GF-D8 (cell line): ENCODE data around the gene TPM4.
"Not testable (repeated sequence)": the region's sequence is repeated elsewhere in the genome, so short reads cannot be mapped to it uniquely, and the experiment has no call there.

Experiments used
- DNase-seq: peaks from one replicate; lab custom pipeline; 2025; lab: John Stamatoyannopoulos, UW

The TPM4 gene

DNA sequence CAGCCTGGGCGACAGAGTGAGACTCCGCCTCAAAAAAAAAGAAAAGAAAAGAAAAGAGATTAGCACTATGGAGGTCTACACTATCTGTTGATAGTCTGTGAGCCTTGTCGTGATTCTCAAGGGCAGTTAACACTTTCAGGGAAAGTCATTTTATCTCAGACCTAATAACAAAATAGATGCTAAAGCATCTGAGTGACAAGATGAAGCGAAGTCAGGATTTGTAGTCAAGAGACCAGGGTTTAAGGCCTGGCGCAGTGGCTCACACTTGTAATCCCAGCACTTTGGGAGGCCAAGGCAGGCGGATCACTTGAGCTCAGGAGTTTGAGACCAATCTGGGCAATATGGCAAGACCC lies 22.1 kb downstream of the TPM4 start:
- DNase-seq = no peak

DNA sequence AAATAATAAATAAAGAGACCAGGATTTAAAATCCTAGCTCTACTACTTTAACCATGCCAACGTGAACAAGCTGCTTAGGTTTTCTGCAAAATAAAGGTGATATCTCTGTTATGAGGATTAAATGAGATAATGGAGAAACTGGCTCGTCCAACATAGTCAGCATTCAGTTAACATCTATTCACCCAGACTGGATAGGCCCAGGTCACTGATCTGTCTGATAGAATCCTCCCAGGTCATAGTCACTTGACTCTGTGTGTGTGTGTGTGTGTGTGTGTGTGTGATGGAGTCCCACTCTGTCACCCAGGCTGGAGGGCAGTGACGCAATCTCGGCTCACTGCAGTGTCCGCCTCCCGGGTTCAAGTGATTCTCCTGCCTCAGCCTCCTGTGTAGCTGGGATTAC lies 22.5 kb downstream of the TPM4 start:
- DNase-seq = no peak

DNA sequence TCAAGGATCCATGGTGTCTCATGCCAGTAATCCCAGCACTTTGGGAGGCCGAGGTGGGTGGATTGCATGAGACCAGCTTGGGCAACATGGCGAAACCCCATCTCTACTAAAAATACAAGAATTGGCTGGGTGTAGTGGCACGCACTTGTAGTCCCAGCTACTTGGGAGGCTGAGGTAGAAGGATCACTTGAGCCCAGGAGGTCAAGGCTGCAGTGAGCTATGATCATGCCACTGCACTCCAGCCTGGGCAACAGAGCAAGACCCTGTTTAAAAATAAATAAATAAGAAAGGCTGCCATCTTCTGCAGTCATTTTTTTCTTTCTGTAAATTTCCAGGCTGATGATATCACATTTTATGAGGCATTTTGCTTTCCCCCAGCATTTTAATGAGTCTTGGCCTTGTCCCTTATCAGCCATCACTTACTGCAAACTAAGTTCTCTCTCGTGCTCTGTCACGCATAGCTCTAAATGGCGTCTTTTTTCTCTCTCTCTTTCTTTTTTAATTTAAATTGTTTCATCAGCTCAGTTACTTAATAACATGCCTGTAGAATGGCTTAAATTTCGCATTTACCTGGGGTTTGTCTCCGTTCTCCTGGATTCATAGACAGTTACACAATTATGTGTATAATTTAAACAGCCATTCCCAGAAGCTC lies 23.1 kb downstream of the TPM4 start:
- DNase-seq = not testable (repeated sequence)

DNA sequence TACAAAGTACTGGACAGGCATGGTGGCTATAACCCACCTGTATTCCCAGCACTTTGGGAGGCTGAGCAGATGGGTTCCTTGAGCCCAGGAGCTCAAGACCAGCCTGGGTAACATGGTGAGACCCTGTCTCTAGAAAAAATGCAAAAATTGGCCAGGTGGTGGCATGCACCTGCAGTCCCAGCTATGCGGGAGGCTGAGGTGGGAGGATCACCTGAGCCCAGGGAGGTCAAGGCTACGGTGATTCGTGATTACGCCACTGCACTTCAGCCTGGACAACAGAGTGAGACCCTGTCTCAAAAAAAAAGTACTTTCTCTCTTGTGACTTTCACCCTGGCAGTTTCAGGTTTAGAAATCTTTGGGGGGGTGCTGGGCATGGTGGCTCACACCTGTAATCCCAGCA lies 24.2 kb downstream of the TPM4 start:
- no peak for DNase-seq

DNA sequence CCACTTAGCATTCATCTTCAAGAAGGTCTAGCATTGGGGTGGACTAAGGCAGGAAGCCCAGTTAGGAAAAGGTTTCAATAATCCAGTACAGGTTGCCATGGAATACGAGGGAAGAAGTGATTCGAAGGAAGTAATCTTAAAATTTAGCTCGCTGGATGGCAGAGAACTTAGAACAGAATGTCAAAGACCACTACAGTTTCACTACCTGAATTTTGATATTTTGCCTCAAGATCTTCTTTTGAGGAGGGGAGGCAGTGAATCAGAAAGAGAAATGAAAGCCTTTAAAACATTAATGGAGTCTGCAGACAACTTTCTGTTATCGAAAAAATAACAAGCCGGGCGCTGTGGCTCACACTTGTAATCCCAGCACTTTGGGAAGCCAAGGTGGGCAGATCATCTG lies 28.4 kb downstream of the TPM4 start:
- DNase-seq = no peak

DNA sequence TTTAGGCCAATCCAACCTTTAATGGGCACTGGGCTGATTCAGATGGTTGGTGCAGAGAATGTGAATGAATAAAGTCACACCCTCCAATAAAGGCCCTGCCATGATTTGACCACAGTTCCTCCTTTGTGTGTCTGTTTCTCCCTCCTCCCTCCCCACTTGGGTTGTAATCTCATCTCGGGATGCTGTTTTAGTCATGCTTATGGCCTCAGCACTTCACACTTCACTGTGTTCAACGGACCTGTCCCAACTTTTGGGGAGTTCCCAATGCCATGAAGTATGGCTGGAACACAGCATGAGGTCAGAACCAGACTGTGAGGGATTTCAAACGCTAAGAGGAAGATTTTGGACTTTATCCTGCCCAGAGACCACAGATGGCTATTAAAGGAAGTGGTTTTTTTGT lies 29.8 kb downstream of the TPM4 start:
- DNase-seq = no peak

DNA sequence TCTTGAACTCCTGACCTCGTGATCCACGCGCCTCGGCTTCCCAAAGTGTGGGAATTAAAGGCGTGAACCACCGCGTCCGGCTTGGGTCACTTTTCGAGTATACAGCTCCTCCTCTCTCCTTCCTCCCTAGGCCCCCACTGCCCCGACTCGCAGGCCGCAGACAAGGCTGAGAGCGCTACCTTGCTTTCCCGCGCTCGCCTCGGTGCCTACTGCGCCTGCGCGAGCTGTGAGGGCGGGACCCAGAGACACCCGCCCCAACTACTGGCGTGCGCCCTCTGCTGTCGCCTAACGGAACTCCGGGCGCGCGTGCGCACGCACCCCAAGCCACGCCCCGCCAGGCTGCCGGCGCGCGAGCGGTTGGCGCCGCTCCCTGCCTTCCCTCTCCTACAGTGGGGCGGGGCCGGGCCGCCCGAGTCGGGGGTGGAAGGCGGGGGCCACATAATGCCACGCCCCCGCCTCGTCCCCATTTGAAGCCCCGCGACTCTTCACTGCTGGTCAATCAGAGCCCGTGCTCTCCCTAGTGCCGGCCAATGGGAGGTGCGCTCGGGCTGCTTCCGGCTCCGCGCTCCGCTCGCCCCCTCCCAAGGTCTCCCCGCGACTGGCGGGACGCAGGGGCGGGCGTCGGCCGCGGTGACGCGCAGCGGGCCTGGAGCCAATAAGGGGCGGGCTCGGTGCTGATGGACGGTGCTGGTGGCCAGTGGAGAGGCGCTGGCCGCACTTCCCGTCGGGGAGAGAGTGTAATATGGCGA lies 35.0 kb downstream of the TPM4 start, which contains the start of gene RAB8A:
RAB8A (plus strand) TSS at position 730 of the 749 bp plus-strand sequence; CDS start at position 743, 13 bp downstream.
- DNase-seq = peak; percentile 97

DNA sequence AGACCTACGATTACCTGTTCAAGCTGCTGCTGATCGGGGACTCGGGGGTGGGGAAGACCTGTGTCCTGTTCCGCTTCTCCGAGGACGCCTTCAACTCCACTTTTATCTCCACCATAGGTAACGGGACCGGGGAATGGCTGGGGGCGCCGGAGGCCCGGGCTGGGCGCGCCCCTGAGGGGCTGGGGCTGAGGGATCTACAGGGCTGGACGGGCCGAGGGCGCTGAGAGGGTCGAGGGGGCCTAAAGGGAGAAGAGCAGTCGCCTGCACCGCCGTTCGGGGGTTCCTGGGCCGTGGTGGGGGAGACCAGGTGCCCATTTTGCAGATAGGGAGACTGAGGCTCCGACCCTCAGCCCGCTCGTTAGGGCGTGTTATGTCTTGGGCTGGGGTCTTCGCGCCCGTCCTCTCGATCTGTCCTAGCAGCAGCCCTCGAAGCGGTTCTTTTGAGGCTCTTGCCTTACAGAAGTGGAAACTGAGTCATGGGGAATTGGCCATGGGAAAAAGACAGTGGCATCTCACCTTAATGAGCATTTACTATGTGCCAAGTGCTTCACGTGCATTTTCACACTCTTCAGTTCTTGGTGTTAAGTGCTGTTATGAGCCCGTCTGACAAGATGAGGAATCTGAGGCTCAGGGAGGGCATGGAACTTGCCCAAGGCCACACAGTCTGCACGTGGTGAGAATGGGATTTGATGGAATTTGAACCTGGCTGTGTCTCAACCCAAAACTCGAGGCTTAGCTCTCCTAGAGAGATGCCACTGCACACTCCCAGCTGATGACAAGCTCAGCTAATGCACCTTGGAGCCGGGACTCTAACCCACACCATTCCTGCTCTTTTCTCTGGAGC lies 35.8 kb downstream of the TPM4 start:
- DNase-seq = no peak

DNA sequence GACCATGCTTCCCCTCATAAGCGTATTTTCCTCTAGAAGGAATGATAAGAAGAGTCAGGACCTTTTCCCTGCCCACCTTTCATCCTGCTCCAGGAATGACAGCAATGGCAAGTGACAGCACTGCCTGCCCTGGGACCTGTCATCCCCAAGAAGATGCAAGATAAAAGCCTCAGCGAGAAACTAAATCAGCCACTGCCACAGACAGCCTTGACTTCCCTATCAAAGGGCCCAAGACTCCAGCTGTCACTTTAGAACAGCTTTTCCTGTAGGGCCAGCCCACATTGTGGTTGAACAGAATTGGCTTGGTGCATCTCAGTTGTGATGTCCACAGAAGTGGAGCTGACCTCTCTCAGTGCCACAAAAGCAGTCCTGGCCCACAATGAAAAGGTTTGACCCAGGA lies 36.5 kb downstream of the TPM4 start:
- DNase-seq = peak; percentile 27

DNA sequence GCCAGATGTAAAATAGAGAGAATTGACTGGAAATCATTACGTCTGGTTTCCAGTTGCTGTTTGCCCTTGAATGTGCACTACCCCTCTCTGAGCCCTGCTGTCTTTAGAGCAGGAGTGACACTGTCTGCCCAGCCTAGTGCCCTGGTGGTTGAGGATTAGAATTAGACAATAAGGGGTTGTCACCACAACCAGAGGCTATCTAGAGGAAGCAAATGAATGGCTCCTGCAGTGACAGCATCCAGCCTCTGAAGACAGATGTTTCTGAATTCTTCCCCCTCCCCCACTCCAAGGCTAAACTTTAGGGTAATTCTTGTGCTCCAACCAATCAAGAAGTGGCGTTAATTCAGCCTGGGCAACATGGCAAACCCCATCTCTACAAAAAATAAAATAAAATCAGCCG lies 37.4 kb downstream of the TPM4 start:
- DNase-seq = peak; percentile 33

DNA sequence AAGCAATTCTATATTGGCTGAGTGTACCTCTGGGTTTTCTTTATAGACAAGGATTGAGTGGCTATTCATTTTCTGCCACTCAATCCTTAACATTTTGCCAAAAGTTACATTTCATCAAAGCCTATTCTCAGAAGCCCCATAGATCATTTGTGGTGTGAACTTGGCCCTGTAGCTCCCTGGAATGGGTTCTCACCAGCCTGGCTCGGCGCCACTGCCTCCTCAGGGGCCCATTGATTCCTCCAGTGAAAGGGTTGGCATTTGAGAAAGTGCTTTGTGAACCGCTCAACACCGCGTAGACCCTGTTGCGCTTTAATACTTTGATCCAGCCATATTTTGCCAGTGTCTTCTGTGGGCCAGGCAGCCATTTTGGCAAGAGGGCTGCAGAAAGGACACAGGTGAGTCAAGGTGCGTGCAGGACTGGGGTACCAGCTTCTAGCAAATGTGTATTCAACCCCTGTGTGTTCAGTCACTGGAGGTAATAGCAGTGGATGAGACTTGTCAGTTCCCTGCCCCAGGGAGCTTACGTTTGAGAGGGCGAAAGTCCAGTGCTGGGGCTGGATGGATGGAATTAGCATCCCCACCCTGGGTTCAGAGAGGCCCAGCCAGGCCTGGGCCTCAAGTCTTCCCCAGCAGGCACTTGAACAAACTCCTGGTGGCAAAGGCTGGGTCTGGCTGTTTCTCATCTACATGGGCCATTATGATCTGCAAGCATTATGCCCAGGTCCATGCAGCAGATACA lies 39.2 kb downstream of the TPM4 start:
- DNase-seq = no peak

DNA sequence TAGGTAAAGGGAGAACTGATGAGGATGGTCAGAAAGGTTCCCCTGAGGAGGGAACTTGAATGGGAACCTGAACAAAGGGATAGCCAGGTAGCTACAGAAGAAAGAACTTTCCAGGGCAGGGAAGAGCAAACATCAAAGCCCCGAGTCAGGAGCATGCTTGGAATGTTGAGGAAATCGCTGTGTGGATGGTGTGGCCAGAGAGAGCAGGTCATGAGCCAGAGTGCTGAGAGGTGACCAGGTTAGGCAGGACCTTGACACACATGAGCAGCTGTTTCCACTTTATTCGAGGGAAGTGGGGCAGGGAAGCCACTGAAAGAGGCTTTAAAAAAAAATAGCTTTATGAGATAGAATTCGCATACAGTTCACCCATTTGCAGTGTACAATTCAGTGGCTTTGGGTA lies 39.8 kb downstream of the TPM4 start:
- DNase-seq = no peak

DNA sequence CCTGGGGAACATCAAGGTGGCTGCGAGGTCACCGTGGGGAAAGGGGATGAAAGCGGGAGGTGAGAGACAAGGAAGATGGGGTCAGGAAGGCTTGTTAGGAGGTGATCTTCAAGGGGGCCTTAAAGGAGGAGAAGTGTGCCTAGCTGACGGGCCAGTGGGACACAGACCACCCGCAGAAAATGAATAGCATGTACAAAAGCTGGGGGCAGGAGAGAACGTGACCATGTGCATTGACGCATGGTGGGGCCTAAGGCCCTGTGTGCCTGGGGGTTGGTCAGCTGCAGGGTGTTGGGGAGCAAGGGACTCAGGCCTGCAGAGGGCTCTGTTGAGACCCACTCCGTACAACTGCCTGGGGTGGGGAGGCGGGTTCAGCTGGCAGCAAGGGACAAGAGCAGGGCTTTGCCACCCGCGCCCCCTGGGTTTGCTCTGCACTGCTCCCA lies 41.3 kb downstream of the TPM4 start:
- DNase-seq = no peak

DNA sequence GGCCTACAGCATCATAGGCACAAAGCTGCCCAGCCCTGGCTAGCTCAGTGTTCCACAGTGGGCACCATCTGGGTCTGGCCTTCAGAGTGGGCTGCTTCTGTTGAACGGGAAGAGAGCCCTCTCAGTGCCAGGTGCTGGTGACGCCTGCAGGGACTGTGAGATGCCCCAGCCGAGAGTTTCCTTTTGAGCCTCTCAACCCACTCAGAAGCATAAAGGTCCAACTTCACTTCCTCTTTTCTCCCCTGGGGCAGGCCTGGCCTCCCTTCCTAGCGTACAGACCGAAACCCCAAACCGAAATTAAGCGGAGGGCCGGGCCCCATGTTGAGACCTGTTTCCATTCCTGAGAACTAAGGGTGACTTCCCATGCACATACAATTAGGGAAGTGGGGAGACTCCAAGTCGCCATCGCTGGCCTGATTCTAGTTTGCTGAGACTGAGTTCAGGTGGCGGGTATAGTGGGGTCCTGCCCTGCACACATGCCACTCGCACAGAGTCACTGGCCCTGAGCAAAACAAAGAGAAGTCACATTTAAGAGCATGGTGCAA lies 42.3 kb downstream of the TPM4 start:
- DNase-seq = peak; percentile 92

DNA sequence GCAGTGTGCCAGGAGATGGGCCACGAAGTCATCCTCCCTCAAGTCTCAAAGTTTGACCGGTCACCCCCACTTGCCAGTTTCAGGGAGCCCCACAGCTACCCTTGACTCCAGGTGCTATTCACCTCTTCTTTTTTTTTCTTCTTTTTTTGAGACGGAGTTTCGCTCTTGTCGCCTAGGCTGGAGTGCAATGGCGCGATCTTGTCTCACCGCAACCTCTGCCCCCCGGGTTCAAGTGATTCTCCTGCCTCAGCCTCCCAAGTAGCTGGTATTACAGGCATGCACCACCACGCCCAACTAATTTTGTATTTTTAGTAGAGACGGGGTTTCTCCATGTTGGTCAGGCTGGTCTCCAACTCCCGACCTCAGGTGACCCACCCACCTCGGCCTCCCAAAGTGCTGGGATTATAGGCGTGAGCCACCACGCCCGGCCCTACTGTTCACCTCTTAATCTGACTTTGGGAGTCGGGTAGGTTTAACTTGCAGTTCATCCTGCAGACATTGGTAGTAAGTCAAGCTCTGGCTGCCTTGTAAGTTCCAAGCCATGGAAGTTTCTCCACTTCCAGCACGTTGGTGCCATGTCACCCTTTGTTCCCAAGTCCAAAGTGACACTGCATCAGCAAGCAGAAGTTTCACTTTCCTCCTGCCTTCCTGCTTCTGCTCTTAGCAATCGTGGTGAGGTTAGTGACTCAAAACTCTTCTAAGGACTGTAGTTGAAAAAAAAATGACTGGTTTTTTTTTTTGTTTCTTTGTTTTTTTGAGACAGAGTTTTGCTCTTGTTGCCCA lies 43.0 kb downstream of the TPM4 start:
- DNase-seq = not testable (repeated sequence)

DNA sequence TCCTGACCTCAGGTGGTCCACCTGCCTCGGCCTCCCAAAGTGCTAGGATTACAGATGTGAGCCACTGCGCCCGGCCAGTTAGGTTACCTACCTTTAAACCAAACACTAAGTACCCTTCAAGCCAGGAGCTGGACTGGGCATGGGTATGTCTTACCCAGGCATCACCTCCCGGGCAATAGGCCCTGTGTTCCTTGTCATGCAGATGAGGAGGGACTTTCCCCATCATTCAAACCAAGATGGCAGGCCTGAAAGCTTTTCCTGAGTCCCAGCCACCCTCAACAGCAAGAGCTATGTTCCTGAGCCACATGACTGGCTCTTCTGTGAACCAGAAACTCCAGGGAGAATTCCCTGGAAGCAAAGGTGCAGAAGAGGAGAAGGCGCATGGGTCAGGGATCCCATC lies 44.8 kb downstream of the TPM4 start:
- DNase-seq = no peak

DNA sequence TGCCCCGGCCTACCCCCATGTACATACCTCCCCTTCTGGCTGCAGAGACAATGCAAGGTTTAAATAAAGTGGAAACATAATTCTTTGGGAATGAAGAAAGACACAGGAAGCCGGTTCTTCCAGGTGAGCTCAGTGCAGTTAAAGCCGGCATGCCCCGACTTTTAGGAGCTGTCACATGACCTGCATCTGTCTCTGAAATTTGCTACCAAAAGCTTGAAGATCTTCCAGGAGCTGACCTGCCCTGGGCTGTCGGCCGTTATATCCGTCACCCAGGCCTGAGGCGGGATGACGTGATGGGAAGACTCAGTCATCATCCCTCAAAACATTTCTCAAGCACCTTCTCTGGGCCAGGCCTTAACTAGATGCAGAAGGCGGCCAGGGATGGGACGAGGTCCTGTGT lies 45.7 kb downstream of the TPM4 start:
- no peak for DNase-seq

DNA sequence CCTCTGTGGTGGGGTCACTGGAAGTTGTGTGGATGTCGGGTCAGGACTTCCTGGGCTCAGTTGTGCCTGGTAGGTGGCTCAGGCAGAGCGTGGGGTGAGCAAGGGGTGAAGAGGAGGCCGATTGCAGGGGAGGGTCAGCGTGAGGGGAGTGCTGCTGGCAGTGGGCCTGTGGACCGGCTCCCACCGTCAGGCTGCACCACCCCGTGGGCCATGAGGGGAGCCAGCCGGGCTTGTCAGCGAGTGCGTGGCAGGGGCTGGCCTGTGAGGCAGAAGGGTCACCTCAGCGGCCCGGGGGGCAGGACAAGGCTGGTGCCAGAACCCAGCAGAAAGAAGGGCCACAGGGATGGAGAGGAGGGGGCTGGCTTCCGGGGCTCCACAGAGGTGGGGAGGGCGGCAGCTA lies 48.7 kb downstream of the TPM4 start:
- no peak for DNase-seq

DNA sequence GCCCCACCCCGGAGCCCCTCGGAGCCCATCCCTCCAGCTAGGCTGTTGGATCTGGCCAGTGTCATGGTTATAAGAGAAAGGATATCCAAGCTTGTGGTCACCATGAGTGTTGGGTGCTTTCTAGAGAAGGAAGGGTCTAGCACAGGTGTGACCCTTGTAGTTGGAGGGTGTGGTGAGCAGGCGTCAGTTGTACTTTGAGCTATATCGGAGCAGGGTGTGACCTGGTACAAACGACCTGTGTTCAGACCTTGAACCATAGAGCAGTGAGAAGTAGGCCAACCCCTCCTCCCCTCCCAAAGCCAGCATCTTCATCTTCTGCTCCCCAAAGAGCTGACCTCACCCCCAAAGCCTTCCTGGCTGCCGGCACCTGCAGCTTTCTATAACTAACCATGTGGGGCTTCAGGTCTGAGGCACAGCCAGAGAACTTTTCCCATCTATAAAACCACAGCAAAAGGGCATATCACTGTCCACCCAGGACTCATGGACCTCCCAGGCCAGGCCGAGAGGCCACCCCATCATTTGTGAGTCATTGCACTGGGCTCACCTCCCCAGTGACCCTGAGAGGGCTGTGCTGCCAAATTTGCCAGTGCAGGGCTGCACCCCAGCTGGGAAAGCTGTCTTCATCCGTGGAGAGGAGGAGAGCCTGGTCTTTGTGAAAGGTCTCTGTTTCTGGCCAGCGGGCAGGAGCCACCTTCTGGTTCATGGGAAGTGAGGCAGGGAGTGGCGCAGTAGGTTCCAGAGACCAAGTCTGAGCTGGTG lies 49.6 kb downstream of the TPM4 start:
- DNase-seq = no peak

DNA sequence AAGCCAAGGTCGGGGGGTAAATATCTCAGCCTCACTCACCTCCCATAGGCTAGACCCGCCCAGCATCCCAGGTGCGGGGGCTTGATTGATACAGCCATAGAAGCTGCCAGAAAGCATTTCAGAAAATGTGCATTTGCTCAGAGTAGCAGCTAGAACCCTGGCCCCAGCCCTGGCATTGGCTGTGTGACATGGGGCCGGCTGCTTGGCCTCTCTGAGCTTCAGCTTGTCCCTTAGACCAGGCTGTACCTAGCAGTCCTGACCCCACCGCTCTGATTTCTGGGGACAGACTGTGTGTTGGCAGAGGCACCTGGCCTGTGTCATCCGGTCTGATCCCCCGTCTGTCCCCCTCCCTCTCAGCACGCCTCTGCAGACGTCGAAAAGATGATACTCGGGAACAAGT lies 50.8 kb downstream of the TPM4 start:
- DNase-seq = no peak
